Stimulated activated CD8-positive, alpha-beta memory T cell treated with anti-CD3 and anti-CD28 coated beads, Interleukin-4, amount 100 ng/mL, for 24 hours (primary cell): ENCODE results near the gene SCN2A.
"Not testable (repeated sequence)": the region's sequence is repeated elsewhere in the genome, so short reads cannot be mapped to it uniquely, and the experiment has no call there.

Experiments used
- DNase-seq: peaks from one replicate; pipeline ENCODE4 v3.0.0-alpha.2; 2020; ENCODE audit warnings: low read depth

SCN2A gene

DNA sequence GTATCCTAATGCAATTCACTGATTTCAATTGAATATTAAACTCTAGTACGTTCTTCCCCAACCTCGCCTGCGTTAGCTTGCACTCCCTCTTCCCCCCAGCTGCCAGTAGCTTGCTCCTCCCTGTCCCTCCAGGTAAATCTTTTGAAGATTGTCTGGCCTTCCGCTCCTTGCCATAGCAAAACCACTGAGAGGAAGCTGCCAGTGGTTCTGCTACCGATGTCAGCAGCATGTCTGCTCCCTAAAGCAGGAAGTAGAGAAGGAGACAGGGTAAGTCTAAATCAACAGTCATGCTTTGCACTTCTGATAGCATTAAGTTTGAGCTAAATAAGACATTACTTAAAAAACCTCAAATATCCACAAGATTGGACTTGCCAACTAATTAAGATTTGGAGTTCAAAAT is 89.1 kb downstream of the SCN2A start:
- DNase-seq: no peak

DNA sequence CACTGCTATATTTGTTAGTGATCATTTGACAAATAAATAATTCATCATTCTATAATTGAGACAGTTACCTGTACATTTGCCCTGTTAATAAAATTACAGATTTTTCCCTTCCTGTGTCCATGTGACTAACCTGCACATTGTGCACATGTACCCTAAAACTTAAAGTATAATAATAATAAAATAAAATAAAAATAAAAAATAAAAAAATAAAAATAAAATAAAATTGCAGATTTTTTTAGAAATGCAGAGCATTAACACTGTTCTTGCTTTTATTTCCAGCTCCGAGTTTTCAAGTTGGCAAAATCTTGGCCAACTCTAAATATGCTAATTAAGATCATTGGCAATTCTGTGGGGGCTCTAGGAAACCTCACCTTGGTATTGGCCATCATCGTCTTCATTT is 105.1 kb downstream of the SCN2A start:
- not testable (repeated sequence) for DNase-seq

GRCh38 chr2:165348441-165348840 is 109.2 kb downstream of the SCN2A start:
- DNase-seq: no peak

DNA sequence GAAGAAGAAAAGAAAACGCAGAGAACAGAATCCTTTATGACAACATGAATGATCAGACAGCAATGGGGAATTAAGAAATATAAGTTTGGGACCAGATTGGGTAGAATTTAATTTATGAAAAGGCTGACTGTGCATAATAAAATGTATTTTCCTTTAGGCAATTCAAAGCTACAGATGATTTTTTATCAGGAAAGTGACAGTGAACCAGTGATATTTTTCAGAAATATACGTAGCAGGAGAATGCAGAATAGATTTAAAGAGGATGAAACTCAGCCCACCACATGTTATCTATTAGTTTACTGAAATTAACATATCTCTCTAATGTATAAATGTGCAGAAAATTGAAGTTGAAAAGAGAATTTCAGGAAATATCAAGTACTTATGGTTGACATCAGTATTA is 110.0 kb downstream of the SCN2A start:
- no peak for DNase-seq

- no peak for DNase-seq
Observed at GRCh38 chr2:165357758-165358157, 118.5 kb downstream of the SCN2A start.

GRCh38 chr2:165361514-165361913 is 122.3 kb downstream of the SCN2A start:
- no peak for DNase-seq

DNA sequence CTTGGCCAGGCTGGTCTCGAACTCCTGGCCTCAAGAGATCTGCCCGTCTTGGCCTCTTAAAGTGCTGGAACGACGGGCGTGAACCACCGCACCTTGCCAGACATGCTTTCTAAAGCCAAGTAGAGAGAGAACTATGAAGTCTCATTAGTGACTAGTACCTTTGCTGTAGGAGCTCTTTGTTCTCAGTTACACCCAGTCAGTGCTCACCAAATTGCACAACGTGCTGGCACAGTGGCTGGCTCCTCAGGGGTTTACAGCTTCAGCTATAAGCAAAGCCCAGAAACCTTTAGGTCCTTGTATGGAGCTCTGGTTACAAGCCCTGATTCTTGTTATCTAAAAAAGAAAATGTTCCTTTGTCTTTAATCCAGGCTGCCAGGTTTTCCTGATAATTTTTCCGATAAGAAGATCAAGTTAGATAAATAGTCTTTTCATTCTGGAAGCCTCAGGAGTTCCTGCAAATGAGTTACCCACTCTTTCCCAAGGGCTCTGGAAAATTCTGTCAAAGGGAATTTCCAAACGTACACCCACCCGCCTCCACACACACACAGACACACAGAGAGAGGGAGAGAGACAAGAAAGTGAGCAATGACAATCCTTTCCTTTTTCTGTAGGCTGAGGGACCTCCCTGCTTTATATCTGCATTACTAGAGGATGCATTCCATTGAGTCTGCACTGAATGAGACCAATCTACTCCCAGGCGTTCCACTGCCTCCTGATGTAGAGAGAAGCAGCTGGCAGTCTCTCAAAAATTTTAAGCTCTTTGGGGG is 130.1 kb downstream of the SCN2A start:
- DNase-seq: no peak

DNA sequence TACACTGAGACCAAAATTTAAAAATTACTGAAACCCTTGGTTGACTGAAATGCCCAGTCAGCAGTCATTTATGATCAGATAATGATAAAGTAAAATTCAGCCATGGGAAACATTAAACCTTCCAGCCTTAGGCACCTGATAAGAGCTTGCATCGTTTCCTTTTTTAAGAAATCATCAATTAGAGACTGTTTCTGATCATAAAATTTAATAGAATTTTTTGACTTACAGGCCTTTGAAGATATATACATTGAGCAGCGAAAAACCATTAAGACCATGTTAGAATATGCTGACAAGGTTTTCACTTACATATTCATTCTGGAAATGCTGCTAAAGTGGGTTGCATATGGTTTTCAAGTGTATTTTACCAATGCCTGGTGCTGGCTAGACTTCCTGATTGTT is 130.7 kb downstream of the SCN2A start:
- no peak for DNase-seq

- DNase-seq: no peak
Observed at GRCh38 chr2:165371356-165371755, 132.1 kb downstream of the SCN2A start.

DNA sequence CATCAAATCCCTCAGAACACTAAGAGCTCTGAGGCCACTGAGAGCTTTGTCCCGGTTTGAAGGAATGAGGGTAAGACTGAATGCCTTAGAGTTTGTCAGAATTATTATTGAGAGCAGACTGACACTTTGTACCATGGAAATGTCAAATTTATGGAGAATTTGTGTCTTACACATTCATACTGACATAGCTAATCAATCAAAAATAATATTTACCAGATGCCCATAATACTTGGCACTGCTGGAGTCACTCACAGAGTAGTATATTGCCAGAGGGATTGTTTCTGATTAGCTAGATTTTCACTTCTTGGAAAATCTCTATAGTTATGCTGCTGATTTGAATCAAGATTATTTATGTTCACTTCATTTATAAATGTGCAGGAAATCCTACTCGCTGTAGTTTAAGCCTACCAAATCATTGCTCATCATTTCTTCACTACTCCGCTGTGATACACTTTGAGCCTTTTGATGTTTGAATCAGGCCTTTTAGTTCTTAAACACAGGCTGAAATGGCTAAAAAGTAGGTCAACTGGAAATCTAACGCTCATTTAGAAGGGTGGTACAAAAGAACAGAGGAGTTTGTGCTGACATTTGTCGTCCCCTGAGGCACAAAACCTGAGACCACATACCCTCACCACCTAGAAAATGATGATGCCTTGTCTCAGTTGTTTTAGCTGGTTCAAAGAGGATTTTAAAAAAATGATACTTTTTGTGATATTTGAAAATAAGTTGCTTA is 134.2 kb downstream of the SCN2A start:
- no peak for DNase-seq

GRCh38 chr2:165376571-165376975 is 137.4 kb downstream of the SCN2A start:
- no peak for DNase-seq

DNA sequence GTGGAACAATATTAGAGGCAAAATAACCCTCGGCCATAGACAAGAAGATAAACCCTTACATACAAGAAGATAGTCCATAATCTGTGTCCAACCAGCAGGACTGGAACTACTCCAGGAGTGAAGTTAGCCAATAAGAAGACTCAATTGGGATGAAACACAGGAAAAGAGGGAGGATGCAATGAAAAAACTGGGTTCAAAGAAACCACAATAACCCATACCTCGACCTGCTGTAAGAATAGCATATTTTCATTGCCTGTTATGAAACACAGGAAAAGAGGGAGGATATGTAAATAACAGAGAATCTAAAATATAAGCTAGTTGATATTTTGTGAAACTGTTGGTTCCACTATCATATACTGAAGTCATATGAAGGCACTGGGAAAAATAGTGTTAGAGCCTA is 143.1 kb downstream of the SCN2A start:
- DNase-seq: no peak

DNA sequence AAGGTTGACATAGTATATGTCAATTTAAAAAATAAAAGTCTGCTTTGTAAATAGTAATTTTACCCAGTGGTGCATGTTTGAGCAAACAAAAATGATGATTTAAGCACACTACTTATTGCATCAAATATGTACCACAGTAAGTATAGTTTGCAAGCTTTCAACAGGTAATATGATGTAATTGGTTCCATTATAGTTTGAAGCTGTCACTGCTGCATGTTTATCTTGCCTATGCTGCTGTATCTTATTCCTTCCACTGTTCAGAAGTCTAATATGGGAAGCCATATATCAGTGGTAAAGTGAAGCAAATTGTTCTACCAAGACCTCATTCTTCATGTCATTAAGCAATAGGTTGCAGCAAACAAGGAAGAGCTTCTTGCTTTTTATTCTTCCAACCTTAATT is 151.7 kb downstream of the SCN2A start:
- DNase-seq: no peak

GRCh38 chr2:165391791-165392190 is 152.6 kb downstream of the SCN2A start:
- no peak for DNase-seq

GRCh38 chr2:165398603-165399002 is 159.4 kb downstream of the SCN2A start:
- DNase-seq: not testable (repeated sequence)

DNA sequence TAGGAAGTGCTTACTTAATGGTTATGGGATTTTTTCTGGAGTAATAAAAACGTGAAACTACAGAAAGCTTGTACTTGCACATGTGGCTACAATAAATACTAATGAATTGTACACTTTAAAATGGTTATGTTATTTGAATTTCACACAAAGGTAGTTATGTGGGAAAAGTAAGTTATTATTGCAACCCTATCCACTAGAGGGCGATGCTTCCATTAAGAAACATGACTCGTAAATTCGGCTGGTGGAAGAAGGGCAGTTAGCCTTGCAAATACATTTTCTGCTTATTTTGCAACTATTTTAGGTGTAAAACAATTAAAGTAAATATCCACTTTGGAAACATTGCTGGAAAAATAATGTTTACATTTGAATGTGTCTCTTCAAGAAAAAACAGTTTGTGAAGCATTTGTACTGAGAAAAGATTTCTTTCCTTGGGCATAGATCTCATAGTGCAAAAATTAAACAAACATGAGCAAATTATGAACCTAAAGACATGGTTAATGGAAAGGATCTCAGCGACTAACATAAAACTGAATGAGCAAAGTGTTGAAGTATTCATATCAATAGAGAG is 162.2 kb downstream of the SCN2A start:
- DNase-seq: no peak

- no peak for DNase-seq
Observed at GRCh38 chr2:165402162-165402561, 162.9 kb downstream of the SCN2A start.

DNA sequence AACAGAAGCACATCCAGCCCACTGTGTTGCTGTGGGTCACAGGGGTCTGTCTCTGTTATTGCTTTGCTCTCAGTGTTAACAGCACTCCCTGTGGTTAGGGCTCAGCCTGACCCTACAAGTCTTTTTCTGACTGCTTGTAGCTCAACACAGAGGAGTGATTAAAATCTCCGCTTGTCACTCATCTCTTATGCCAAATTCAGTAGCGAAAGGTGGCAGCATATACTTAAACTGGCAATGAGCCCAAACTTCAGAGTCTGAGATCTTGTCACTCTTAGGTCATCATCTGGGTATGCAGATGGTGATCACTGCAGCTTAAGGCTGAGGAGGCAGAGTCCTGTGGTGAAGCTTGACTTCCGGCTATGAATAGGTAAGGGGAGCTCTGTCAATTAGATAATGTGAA is 167.0 kb downstream of the SCN2A start:
- no peak for DNase-seq

GRCh38 chr2:165407466-165407865 is 168.3 kb downstream of the SCN2A start:
- DNase-seq: no peak

GRCh38 chr2:165408186-165408585 is 169.0 kb downstream of the SCN2A start:
- no peak for DNase-seq

GRCh38 chr2:165410276-165410675 is 171.1 kb downstream of the SCN2A start:
- DNase-seq: no peak

GRCh38 chr2:165414187-165414586 is 175.0 kb downstream of the SCN2A start:
- no peak for DNase-seq

- no peak for DNase-seq
Observed at GRCh38 chr2:165417009-165417408, 177.8 kb downstream of the SCN2A start.
